ENCODE results near the gene EFHD2.

DNA sequence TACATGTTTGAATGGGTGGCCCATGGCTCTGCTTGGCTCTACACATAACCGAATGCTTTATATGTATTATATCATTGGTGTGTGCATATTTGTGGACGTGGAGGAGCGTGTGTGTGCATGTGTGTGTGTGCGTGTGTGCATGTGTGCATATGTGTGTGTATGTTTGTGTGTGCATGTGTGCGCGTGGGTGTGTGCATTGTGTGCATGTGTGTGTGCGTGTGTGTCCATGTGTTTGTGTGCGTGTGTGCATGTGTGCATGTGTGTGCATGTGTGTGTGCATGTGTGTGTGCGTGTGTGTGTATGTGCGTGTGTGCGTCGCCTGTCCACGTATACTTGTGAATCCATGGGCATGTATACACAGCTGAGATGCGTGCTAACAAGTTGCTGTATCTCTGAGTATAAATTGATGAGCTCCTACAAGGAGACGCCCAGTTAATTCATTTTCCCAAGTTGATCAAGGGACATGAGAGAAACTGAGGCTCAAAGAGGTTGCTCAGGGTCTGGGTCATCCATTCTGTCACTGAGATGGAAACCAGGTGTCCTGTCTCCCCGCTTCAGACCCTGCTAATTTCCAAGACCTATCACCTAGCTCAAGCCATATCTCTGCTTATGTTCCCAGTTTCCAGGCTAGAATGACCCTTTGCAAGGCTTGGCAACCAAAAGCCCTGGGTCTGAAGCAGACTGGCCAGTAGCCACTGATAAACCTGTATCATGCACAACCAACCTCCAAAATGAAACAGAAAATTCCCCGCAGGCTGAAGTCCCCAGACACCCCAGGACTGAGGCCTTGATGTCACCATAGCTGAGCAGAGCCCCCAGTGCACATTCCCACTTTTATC, 25.8 kb downstream of the EFHD2 start:
- no peak for TF ChIP-seq POLR2A (IDR thresholded peaks at IDR 0.05)
- TF ChIP-seq, protein P1, sequence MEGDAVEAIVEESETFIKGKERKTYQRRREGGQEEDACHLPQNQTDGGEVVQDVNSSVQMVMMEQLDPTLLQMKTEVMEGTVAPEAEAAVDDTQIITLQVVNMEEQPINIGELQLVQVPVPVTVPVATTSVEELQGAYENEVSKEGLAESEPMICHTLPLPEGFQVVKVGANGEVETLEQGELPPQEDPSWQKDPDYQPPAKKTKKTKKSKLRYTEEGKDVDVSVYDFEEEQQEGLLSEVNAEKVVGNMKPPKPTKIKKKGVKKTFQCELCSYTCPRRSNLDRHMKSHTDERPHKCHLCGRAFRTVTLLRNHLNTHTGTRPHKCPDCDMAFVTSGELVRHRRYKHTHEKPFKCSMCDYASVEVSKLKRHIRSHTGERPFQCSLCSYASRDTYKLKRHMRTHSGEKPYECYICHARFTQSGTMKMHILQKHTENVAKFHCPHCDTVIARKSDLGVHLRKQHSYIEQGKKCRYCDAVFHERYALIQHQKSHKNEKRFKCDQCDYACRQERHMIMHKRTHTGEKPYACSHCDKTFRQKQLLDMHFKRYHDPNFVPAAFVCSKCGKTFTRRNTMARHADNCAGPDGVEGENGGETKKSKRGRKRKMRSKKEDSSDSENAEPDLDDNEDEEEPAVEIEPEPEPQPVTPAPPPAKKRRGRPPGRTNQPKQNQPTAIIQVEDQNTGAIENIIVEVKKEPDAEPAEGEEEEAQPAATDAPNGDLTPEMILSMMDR (IDR thresholded peaks at IDR 0.05) = no peak

All from body of pancreas (tissue), 4 donors.